HepG2 (cell line): Measurements from ENCODE around the gene ICAM5. TPM values are rescaled to one million over a fixed set of nuclear protein-coding genes. Genes with fewer than 3 reads are reported as not detected.

Source experiments
- IRF2 ChIP-seq: IDR thresholded peaks from 2 replicates; pipeline ENCODE4 v1.6.1; 2018; ENCODE audit warnings: missing genetic modification reagents, missing compliant biosample characterization
- KDM3A ChIP-seq: IDR thresholded peaks from 2 replicates; pipeline ENCODE4 v1.6.1; 2018; ENCODE audit warnings: low read depth, missing compliant biosample characterization
- MEIS2 ChIP-seq: sonication (generic); formaldehyde crosslinking; IDR thresholded peaks from 2 replicates; pipeline ENCODE4 v1.9.0; 2021; ENCODE audit warnings: mild to moderate bottlenecking, missing genetic modification reagents
- MYC ChIP-seq: sonication (generic); formaldehyde crosslinking; IDR thresholded peaks from 2 replicates; pipeline ENCODE4 v1.9.0; 2021; ENCODE audit warnings: missing genetic modification reagents, borderline replicate concordance
- RCOR2 ChIP-seq: IDR thresholded peaks from 2 replicates; pipeline ENCODE4 v1.6.1; 2016; ENCODE audit warnings: missing biosample characterization, missing genetic modification reagents
- XRCC5 ChIP-seq: fragments of 200-400 bp; formaldehyde crosslinking; optimal IDR thresholded peaks from 2 replicates; pipeline ENCODE3; 2017; ENCODE audit warnings: mild to moderate bottlenecking, low read length
- YEATS2 ChIP-seq: sonication (generic); formaldehyde crosslinking; IDR thresholded peaks from 2 replicates; pipeline ENCODE4 v1.4.0; 2020; ENCODE audit warnings: missing genetic modification reagents, borderline replicate concordance
- ZBTB7B ChIP-seq: sonication (generic); formaldehyde crosslinking; IDR thresholded peaks from 2 replicates; pipeline ENCODE4 v1.4.0; 2020; ENCODE audit warnings: missing genetic modification reagents
- ZNF543 ChIP-seq: sonication (generic); formaldehyde crosslinking; IDR thresholded peaks from 2 replicates; pipeline ENCODE4 v1.4.0; 2020; ENCODE audit warnings: mild to moderate bottlenecking, missing genetic modification reagents
- polyA plus RNA-seq, 8 experiments: library from polyadenylated mRNA; depleted of rRNA in 3 of 8; stranded (reverse) in 7 of 8; unstranded in 1 of 8; fragments of >200 nt; fragmentation: Illumina TruSeq in 4 of 8; extraction: Trizol in 4 of 8; gene quantifications; 2 replicates each; pipeline versions ENCODE4 v1.2.1 to v1.2.3, GENCODE V29; 2011 to 2016; ENCODE audit warnings: low read depth in 4 of 8, missing spikeins in 1 of 8, mixed read lengths in 1 of 8; ENCODE audit not compliant: insufficient read depth in 1 of 8
- total RNA-seq, 5 experiments: library from RNA; depleted of rRNA; stranded (reverse); fragments of >200 nt; fragmentation: Illumina TruSeq; extraction: Trizol; gene quantifications; 2 replicates each; pipeline ENCODE4 v1.2.3, GENCODE V29; 2016; ENCODE audit warnings: low read depth in 1 of 5
- TF ChIP-seq, protein P1 (sequence below): sonication (generic); formaldehyde crosslinking; IDR thresholded peaks from 2 replicates; pipeline ENCODE4 v1.4.0; 2020; ENCODE audit warnings: missing genetic modification reagents, borderline replicate concordance
- TF ChIP-seq, protein P2 (sequence below): sonication (generic); formaldehyde crosslinking; IDR thresholded peaks from 2 replicates; pipeline ENCODE4 v1.9.0; 2022; ENCODE audit warnings: low read depth, missing genetic modification reagents
- TF ChIP-seq, protein P3 (sequence below): sonication (generic); formaldehyde crosslinking; IDR thresholded peaks from 2 replicates; pipeline ENCODE4 v1.4.0; 2020; ENCODE audit warnings: mild to moderate bottlenecking, low read depth, missing genetic modification reagents
- TF ChIP-seq, protein P4 (sequence below): sonication (generic); formaldehyde crosslinking; IDR thresholded peaks from 2 replicates; pipeline ENCODE4 v1.4.0; 2020; ENCODE audit warnings: missing genetic modification reagents
- TF ChIP-seq, protein P5 (sequence below): sonication (generic); formaldehyde crosslinking; IDR thresholded peaks from 2 replicates; pipeline ENCODE4 v1.5.1; 2020; ENCODE audit warnings: mild to moderate bottlenecking, missing genetic modification reagents
- TF ChIP-seq, protein P6 (sequence below): sonication (generic); formaldehyde crosslinking; IDR thresholded peaks from 2 replicates; pipeline ENCODE4 v1.4.0; 2020; ENCODE audit warnings: mild to moderate bottlenecking, missing genetic modification reagents

Gene ICAM5
- total and polyA plus RNA-seq, 2 of the 13 experiments (the other 11 are each of a cell fraction or from before 2014, with no cell fraction given), result 0.46 to 1.6 TPM

DNA sequence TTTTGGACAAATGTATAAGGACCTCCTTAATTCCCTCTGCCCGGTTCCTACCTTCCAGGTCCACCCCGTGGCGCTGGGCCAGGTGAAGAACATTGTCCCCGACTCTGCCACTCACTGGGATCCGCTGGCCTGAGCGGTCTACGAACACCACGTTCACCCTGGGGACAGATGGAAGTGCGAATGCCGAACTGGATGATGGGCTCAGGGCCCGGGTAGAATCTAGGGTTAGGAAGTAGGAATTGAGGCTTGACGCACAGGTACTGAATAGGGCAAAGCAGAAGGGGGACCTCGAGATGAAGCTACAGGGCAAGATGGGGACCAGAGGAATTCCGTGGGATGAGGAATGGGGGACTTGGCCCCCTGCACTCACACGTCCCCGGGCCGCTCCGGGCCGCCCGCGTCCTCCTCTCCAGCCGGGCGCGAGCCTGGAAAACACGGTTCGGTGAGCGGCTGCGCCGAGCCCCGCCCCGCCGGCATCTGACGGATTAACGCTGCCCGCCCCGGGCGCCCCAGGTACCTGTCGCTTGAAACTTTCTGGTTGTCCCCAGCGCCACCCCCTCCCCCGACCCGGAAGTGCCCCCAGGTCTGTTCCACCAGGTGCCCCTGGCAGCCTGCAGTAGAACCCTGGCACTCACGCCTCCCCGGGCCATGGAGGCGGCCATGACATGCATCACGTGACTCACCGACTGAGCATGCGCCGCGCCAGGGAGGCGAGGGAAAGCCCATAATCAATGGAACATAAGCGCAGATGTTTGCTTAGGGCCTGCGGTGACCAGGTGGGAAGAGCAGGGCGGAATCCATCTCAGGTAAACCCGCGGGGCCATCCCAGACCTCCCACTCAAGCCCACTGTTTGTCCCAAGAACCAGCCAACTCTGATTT, 25.8 kb downstream of the ICAM5 start, which contains the start of gene FDX2 (continued):
- TF ChIP-seq, protein P1, sequence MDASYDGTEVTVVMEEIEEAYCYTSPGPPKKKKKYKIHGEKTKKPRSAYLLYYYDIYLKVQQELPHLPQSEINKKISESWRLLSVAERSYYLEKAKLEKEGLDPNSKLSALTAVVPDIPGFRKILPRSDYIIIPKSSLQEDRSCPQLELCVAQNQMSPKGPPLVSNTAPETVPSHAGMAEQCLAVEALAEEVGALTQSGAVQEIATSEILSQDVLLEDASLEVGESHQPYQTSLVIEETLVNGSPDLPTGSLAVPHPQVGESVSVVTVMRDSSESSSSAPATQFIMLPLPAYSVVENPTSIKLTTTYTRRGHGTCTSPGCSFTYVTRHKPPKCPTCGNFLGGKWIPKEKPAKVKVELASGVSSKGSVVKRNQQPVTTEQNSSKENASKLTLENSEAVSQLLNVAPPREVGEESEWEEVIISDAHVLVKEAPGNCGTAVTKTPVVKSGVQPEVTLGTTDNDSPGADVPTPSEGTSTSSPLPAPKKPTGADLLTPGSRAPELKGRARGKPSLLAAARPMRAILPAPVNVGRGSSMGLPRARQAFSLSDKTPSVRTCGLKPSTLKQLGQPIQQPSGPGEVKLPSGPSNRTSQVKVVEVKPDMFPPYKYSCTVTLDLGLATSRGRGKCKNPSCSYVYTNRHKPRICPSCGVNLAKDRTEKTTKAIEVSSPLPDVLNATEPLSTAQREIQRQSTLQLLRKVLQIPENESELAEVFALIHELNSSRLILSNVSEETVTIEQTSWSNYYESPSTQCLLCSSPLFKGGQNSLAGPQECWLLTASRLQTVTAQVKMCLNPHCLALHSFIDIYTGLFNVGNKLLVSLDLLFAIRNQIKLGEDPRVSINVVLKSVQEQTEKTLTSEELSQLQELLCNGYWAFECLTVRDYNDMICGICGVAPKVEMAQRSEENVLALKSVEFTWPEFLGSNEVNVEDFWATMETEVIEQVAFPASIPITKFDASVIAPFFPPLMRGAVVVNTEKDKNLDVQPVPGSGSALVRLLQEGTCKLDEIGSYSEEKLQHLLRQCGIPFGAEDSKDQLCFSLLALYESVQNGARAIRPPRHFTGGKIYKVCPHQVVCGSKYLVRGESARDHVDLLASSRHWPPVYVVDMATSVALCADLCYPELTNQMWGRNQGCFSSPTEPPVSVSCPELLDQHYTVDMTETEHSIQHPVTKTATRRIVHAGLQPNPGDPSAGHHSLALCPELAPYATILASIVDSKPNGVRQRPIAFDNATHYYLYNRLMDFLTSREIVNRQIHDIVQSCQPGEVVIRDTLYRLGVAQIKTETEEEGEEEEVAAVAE (CRISPR knock-in tag), result 0 out of 2 replicates have a peak, but pooled peaks have one; percentile 34
- TF ChIP-seq, protein P2, sequence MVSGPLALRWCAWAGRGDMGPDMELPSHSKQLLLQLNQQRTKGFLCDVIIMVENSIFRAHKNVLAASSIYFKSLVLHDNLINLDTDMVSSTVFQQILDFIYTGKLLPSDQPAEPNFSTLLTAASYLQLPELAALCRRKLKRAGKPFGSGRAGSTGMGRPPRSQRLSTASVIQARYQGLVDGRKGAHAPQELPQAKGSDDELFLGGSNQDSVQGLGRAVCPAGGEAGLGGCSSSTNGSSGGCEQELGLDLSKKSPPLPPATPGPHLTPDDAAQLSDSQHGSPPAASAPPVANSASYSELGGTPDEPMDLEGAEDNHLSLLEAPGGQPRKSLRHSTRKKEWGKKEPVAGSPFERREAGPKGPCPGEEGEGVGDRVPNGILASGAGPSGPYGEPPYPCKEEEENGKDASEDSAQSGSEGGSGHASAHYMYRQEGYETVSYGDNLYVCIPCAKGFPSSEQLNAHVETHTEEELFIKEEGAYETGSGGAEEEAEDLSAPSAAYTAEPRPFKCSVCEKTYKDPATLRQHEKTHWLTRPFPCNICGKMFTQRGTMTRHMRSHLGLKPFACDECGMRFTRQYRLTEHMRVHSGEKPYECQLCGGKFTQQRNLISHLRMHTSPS (CRISPR knock-in tag), result peak; percentile 75
- TF ChIP-seq MEIS2 (0 out of 2 replicates have a peak, but pooled peaks have one; percentile 18), MYC (peak; percentile 83; the same call in 1 of the 2 replicates), ZNF543 (CRISPR knock-in tag) (peak; percentile 69; the same call in 1 of the 2 replicates), ZBTB7B (CRISPR knock-in tag) (no peak), IRF2 (CRISPR knock-in tag) (peak; percentile 38; the same call in 1 of the 2 replicates), XRCC5 (no peak), YEATS2 (CRISPR knock-in tag) (peak; percentile 81), KDM3A (CRISPR knock-in tag) (no peak), RCOR2 (CRISPR knock-in tag) (0 out of 2 replicates have a peak, but pooled peaks have one; percentile 28)
- TF ChIP-seq, protein P3, sequence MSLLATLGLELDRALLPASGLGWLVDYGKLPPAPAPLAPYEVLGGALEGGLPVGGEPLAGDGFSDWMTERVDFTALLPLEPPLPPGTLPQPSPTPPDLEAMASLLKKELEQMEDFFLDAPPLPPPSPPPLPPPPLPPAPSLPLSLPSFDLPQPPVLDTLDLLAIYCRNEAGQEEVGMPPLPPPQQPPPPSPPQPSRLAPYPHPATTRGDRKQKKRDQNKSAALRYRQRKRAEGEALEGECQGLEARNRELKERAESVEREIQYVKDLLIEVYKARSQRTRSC, result no peak
- TF ChIP-seq, protein P4, sequence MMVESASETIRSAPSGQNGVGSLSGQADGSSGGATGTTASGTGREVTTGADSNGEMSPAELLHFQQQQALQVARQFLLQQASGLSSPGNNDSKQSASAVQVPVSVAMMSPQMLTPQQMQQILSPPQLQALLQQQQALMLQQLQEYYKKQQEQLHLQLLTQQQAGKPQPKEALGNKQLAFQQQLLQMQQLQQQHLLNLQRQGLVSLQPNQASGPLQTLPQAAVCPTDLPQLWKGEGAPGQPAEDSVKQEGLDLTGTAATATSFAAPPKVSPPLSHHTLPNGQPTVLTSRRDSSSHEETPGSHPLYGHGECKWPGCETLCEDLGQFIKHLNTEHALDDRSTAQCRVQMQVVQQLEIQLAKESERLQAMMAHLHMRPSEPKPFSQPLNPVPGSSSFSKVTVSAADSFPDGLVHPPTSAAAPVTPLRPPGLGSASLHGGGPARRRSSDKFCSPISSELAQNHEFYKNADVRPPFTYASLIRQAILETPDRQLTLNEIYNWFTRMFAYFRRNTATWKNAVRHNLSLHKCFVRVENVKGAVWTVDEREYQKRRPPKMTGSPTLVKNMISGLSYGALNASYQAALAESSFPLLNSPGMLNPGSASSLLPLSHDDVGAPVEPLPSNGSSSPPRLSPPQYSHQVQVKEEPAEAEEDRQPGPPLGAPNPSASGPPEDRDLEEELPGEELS (CRISPR knock-in tag), result no peak
- TF ChIP-seq, protein P5, sequence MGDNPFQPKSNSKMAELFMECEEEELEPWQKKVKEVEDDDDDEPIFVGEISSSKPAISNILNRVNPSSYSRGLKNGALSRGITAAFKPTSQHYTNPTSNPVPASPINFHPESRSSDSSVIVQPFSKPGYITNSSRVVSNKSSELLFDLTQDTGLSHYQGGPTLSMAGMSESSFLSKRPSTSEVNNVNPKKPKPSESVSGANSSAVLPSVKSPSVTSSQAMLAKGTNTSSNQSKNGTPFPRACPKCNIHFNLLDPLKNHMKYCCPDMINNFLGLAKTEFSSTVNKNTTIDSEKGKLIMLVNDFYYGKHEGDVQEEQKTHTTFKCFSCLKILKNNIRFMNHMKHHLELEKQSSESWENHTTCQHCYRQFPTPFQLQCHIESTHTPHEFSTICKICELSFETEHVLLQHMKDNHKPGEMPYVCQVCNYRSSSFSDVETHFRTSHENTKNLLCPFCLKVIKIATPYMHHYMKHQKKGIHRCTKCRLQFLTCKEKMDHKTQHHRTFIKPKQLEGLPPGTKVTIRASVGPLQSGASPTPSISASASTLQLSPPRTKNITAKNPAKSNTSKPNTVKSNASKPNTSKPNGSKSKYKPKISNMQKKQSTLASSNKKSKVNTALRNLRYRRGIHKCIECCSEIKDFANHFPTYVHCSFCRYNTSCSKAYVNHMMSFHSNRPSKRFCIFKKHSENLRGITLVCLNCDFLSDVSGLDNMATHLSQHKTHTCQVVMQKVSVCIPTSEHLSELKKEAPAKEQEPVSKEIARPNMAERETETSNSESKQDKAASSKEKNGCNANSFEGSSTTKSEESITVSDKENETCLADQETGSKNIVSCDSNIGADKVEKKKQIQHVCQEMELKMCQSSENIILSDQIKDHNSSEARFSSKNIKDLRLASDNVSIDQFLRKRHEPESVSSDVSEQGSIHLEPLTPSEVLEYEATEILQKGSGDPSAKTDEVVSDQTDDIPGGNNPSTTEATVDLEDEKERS (CRISPR knock-in tag), result no peak
- TF ChIP-seq, protein P6, sequence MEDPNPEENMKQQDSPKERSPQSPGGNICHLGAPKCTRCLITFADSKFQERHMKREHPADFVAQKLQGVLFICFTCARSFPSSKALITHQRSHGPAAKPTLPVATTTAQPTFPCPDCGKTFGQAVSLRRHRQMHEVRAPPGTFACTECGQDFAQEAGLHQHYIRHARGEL (CRISPR knock-in tag), result no peak
